GM10847 (cell line): ENCODE measurements around the gene AOPEP.

ENCODE experiments used
- POLR2A ChIP-seq: IDR thresholded peaks from 2 replicates; pipeline ENCODE4 v1.6.1; 2011; ENCODE audit not compliant: insufficient read length; ENCODE audit errors: extremely low read depth

Gene AOPEP

GRCh38 chr9:94826044-94826443 is 99.5 kb downstream of the AOPEP start:
- TF ChIP-seq POLR2A = no peak

DNA sequence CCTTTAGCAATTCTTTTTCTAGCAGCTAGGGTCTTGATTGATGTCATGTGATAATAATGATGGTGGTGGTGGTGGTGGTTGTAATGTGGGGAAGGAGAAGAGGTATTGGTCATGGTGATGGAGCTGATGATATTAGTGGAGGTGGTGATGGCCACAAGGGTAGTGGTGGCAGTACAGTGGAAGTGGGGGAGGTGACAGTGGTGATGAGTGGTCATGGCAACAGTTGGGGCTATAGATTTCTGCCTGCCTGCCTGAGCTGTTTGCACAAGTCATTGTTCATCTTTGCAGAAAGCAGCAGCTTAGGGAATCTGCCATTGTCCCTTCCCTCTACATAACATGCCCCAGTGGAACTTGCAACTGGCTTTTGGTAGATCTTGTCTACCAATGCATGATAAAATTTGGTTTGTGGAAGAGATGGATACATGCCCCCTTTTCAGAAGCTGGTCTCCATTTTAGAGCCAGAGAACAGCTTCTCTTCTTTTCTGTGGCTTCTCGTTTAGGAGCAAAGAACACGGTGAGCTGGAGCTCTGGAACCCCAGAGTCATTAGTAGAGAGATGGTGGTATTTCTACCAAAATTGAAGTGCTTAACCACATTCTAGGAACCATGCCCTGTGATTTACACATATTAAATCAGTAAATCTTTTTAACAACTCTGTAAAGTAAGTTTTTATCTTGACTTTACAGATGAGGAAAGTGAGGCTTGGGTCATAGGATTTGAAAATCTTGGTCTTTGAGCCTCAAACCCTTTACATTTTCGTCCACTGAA is 100.3 kb downstream of the AOPEP start:
- no peak for TF ChIP-seq POLR2A

DNA sequence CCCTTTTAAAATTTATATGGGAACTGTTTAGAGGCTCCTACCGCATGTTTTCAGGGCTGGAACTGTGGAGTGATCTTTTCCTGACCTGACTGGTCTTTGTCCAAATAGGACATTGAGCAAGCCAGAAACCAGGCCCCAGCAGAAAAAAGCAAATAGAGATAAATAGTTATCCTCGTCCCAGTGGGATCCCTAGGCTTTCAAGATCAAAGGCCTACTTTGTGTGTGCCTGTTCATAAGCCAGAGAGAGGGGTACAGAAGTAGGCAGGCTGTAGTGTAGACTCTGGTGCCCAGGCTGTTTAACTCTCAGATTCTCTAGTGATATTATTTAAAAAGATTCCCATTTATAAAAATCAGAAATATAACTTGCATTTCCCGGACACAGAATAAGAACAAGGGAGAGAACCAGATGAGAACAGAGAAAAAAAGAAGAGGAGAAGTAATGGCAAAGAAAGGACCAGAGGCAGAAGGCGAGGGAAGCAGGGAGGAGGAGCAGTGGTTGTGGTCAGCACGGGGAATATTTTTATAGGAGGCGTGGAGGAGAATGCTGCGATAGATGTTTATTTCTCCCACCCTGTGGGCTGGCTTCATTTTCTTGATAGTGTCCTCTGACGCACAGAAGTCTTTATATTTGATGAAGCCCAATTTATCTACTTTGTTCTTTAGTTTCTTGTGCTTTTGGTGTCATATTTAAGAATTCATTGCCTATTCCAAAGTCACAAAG is 101.2 kb downstream of the AOPEP start:
- no peak for TF ChIP-seq POLR2A

DNA sequence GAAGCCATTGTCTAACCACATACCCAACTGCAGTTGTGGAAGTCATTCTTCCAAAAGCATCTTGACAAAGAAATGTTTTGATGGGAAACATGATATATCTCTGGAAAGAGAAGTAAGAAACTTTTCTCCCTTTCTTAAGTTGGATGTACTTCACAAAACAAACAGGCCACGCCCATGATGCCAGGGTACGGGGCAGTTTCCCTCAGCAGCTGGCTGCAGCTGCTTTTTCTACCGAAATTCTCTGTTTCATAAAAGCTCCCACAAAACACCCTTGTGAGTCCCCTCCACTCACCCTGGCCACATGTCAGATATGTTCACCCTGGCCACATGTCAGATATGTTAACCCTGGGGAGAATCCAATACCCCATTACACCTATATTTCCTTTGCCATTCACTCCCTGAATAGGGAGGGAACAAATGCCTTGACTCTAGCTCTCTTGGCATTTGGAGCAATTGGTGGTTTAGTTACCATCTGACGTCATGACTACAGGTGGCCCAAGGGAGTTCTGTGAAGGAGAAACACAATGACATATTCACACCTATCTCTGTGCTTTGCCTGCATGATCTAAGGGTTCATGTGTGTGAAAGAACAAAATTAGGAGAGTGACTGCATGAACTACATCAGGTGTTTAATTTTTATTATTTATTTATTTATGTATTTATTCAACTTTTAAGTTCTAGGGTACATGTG is 103.0 kb downstream of the AOPEP start:
- TF ChIP-seq POLR2A = no peak

- no peak for TF ChIP-seq POLR2A
Observed at GRCh38 chr9:94833802-94834201, 107.3 kb downstream of the AOPEP start.

GRCh38 chr9:94837404-94837803 is 110.9 kb downstream of the AOPEP start:
- no peak for TF ChIP-seq POLR2A

DNA sequence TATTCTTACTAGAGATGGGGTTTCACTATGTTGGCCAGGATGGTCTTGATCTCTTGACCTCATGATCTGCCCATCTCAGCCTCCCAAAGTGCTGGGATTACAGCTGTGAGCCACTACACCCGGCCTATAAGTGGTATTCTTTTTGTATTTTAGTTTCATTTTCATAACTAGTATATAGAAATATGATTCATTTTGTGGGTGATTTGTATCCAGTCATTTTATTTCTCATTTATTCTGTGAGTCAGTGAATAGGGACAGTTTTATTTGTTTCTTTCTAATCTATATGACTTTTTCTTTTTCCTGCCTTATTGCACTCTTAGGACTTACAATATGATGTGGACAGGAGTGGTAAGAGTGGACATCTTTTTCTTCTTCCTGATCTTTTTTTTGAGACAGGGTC is 112.9 kb downstream of the AOPEP start:
- TF ChIP-seq POLR2A = no peak

DNA sequence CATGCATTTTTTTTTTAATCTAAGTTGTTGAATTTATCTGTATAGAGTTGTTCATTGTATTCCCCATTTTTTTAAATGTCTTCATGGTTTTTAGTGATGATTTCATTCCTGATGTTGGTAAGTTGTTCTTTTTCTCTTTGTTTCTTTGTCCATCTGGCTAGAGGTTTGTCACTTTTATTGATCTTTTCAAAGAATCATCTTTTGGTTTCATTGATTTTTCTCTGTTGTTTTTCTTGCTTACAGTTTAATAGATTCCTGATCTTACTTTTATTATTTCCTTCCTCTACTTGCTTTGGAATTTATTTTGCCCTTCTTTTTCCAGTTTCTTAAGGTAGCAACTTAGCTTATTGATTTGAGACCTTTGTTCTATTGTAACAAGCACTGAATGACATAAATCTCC is 114.2 kb downstream of the AOPEP start:
- TF ChIP-seq POLR2A = no peak

- TF ChIP-seq POLR2A = no peak
Observed at GRCh38 chr9:94843134-94843533, 116.6 kb downstream of the AOPEP start.

DNA sequence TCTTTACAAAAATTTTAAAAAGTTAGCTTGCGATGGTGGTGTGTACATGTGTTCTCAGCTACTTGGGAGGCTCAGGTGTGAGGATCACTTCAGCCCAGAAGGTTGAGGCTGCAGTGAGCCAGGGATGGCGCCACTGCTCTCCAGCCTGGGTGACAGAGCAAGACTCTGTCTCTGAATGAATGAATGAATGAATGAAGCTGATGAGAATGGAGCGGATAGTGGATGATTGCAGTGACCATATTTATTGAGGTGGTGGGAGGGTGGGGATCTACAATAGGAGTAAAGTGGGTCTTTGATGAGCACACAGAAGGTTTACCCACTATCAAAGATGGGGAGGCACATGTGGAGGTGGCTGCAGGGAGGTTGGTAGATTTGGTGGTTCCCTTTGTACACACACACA is 120.2 kb downstream of the AOPEP start:
- no peak for TF ChIP-seq POLR2A

- no peak for TF ChIP-seq POLR2A
Observed at GRCh38 chr9:94847486-94847885, 121.0 kb downstream of the AOPEP start.

GRCh38 chr9:94850540-94851434 is 124.3 kb downstream of the AOPEP start:
- no peak for TF ChIP-seq POLR2A

- no peak for TF ChIP-seq POLR2A
Observed at GRCh38 chr9:94851467-94851866, 125.0 kb downstream of the AOPEP start.

GRCh38 chr9:94851892-94852291 is 125.4 kb downstream of the AOPEP start:
- TF ChIP-seq POLR2A = no peak

DNA sequence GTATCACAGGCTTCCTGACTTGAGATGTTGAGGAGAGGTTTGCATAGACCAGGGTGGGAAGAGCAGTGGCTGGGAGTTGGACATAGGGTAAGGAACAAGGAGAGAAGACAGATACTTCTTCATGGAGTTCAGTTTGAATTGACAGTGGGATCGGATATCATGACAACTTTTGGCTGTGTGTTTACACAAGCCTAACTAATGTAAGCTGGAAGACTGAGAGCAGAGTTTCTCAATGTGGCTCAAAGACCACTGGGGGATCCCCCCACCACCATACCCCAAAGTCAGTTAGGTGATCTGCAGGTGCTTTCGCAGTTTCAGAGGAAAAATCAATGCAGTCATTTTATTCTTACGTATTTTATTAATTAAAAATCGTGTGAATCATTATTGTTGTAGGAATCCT is 125.9 kb downstream of the AOPEP start:
- TF ChIP-seq POLR2A = no peak

DNA sequence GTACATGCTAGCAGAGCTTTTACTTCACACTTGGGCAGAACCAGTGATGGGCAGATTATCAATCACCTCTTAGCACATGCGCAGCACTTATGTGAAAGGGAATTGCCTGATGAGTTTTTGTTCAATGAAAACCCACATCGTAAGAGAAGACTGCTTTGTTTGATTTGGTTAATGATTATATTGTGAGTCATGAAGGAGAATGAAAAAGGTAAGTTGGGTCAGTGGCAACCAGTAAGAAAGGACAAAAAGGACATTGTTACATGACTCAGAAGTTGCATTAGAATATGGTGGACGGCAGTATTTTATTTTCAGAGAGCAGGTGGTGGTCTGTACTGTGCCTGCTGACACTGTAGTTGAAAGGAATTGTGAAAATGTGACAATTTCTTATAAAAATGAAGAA is 127.4 kb downstream of the AOPEP start:
- no peak for TF ChIP-seq POLR2A

- no peak for TF ChIP-seq POLR2A
Observed at GRCh38 chr9:94855903-94856302, 129.4 kb downstream of the AOPEP start.
